HepG2 (cell line): ENCODE results near the gene MAPK12. TPM values are rescaled to one million over a fixed set of nuclear protein-coding genes. Genes with fewer than 3 reads are reported as not detected.

Source experiments
- AGO2 ChIP-seq: fragments of 200-400 bp; formaldehyde crosslinking; optimal IDR thresholded peaks from 2 replicates; pipeline ENCODE3; 2017; ENCODE audit warnings: mild to moderate bottlenecking, low read depth, low read length, moderate library complexity
- AKAP8 ChIP-seq: sonication (generic); formaldehyde crosslinking; IDR thresholded peaks from 2 replicates; pipeline ENCODE4 v1.5.1; 2020; ENCODE audit warnings: mild to moderate bottlenecking, missing genetic modification reagents
- DMAP1 ChIP-seq: IDR thresholded peaks from 2 replicates; pipeline ENCODE4 v1.6.1; 2016
- ETV6 ChIP-seq: sonication (generic); formaldehyde crosslinking; conservative IDR thresholded peaks from 2 replicates; pipeline ENCODE4 v1.4.0; 2020; ENCODE audit warnings: missing genetic modification reagents
- FOXA1 ChIP-seq, 2 experiments: fragments of 450-650 bp in 1 of 2; sonication (generic) in 1 of 2; formaldehyde crosslinking in 1 of 2; IDR thresholded peaks; 2 replicates each; pipeline versions ENCODE4 v1.4.0 to v1.6.1; 2016 to 2020; ENCODE audit warnings: missing genetic modification reagents in 1 of 2
- GFI1 ChIP-seq: sonication (generic); formaldehyde crosslinking; IDR thresholded peaks from 2 replicates; pipeline ENCODE4 v1.5.0; 2020; ENCODE audit warnings: missing genetic modification reagents, mild to moderate bottlenecking, borderline replicate concordance
- NFRKB ChIP-seq: fragments of 450-650 bp; IDR thresholded peaks from 2 replicates; pipeline ENCODE4 v1.6.1; 2017
- RBFOX2 ChIP-seq: fragments of 200-400 bp; formaldehyde crosslinking; IDR thresholded peaks from 2 replicates; pipeline ENCODE4 v1.6.1; 2017; ENCODE audit warnings: low read depth, mild to moderate bottlenecking, low read length
- RFX3 ChIP-seq: IDR thresholded peaks from 2 replicates; pipeline ENCODE4 v1.6.1; 2016; ENCODE audit warnings: missing biosample characterization, missing genetic modification reagents
- SKI ChIP-seq: fragments of 450-650 bp; IDR thresholded peaks from one replicate; pipeline ENCODE4 v1.6.1; 2018; ENCODE audit warnings: mild to moderate bottlenecking; ENCODE audit not compliant: partially characterized antibody
- SP4 ChIP-seq: sonication (generic); formaldehyde crosslinking; IDR thresholded peaks from 2 replicates; pipeline ENCODE4 v1.8.1; 2023; ENCODE audit warnings: mild to moderate bottlenecking, missing genetic modification reagents
- SSRP1 ChIP-seq: IDR thresholded peaks from 2 replicates; pipeline ENCODE4 v1.6.1; 2016; ENCODE audit warnings: control low read depth
- TBL1XR1 ChIP-seq: fragments of 150-350 bp; IDR thresholded peaks from 2 replicates; pipeline ENCODE4 v1.6.1; 2014; ENCODE audit warnings: borderline replicate concordance, low read length; ENCODE audit not compliant: partially characterized antibody
- ZNF335 ChIP-seq: sonication (generic); formaldehyde crosslinking; IDR thresholded peaks from 2 replicates; pipeline ENCODE4 v1.4.0; 2020; ENCODE audit warnings: missing genetic modification reagents
- ZNF562 ChIP-seq: sonication (generic); formaldehyde crosslinking; IDR thresholded peaks from 2 replicates; pipeline ENCODE4 v1.8.0; 2022; ENCODE audit warnings: missing genetic modification reagents, borderline replicate concordance
- polyA plus RNA-seq, 8 experiments: library from polyadenylated mRNA; depleted of rRNA in 3 of 8; stranded (reverse) in 7 of 8; unstranded in 1 of 8; fragments of >200 nt; fragmentation: Illumina TruSeq in 4 of 8; extraction: Trizol in 4 of 8; gene quantifications; 2 replicates each; pipeline versions ENCODE4 v1.2.1 to v1.2.3, GENCODE V29; 2011 to 2016; ENCODE audit warnings: low read depth in 4 of 8, missing spikeins in 1 of 8, mixed read lengths in 1 of 8; ENCODE audit not compliant: insufficient read depth in 1 of 8
- total RNA-seq, 5 experiments: library from RNA; depleted of rRNA; stranded (reverse); fragments of >200 nt; fragmentation: Illumina TruSeq; extraction: Trizol; gene quantifications; 2 replicates each; pipeline ENCODE4 v1.2.3, GENCODE V29; 2016; ENCODE audit warnings: low read depth in 1 of 5
- TF ChIP-seq, protein P1 (sequence below): sonication (generic); formaldehyde crosslinking; IDR thresholded peaks from 2 replicates; pipeline ENCODE4 v1.4.0; 2020; ENCODE audit warnings: missing genetic modification reagents
- TF ChIP-seq, protein P2 (sequence below): sonication (generic); formaldehyde crosslinking; IDR thresholded peaks from 2 replicates; pipeline ENCODE4 v1.8.1; 2023; ENCODE audit warnings: missing genetic modification reagents, inconsistent platforms, borderline replicate concordance
- TF ChIP-seq, protein P3 (sequence below): sonication (generic); formaldehyde crosslinking; IDR thresholded peaks from 2 replicates; pipeline ENCODE4 v1.5.0; 2020; ENCODE audit warnings: mild to moderate bottlenecking, missing genetic modification reagents, borderline replicate concordance
- TF ChIP-seq, protein P4 (sequence below): sonication (generic); formaldehyde crosslinking; IDR thresholded peaks from 2 replicates; pipeline ENCODE4 v1.4.0; 2020; ENCODE audit warnings: missing genetic modification reagents, mild to moderate bottlenecking, borderline replicate concordance

Gene MAPK12
- total and polyA plus RNA-seq, 2 of the 13 experiments (the other 11 are each of a cell fraction or from before 2014, with no cell fraction given): 22.2 to 23.3 TPM

DNA sequence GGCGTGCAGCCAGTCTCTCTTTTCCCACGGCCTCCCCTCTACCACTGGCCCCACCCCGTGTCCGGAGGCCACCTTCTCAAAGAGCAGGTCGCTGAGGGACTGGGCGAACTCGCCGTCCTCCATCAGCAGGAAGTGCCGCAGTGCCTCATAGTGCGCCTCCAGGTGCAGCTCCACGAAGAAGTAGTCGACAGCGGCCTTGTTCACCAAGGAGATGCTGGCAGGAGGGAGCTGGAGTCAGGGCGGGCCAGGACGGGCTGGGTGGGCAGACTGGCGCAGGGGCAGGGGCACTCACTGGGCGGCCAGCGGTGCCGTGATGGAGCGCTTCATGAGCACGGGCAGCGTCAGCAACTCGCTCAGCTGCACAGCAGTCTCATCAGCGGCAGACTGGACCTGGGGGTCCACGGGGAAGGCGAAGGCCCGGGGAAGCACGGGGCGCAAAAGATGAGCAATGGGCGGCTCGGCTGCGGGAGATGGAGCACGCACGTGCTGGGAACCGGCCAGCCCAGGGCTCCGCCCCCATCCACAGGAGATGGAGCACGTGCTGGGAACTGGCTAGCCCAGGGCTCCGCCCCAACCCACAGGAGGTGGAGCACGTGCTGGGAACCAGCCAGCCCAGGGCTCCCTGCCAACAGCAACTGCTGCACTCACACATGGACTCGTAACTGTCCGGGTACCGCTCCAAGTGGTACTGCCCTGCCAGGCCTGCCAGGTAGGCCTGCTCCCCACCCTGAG, 42.3 kb downstream of the MAPK12 start (continued):
- TF ChIP-seq GFI1: no peak
- TF ChIP-seq ETV6 (CRISPR knock-in tag): no peak
- peak; percentile 80 for TF ChIP-seq AGO2
- 0 out of 2 replicates have a peak, but pooled peaks have one; percentile 13 for TF ChIP-seq SSRP1
- TF ChIP-seq, protein P1, sequence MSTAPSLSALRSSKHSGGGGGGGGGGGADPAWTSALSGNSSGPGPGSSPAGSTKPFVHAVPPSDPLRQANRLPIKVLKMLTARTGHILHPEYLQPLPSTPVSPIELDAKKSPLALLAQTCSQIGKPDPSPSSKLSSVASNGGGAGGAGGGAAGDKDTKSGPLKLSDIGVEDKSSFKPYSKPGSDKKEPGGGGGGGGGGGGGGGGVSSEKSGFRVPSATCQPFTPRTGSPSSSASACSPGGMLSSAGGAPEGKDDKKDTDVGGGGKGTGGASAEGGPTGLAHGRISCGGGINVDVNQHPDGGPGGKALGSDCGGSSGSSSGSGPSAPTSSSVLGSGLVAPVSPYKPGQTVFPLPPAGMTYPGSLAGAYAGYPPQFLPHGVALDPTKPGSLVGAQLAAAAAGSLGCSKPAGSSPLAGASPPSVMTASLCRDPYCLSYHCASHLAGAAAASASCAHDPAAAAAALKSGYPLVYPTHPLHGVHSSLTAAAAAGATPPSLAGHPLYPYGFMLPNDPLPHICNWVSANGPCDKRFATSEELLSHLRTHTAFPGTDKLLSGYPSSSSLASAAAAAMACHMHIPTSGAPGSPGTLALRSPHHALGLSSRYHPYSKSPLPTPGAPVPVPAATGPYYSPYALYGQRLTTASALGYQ (CRISPR knock-in tag): no peak
- TF ChIP-seq RBFOX2: peak; percentile 38
- no peak for TF ChIP-seq SP4 (CRISPR knock-in tag)
- TF ChIP-seq SKI: no peak
- TF ChIP-seq ZNF335 (CRISPR knock-in tag): no peak
- no peak for TF ChIP-seq RFX3
- TF ChIP-seq ZNF562 (CRISPR knock-in tag): no peak
- TF ChIP-seq, protein P2, sequence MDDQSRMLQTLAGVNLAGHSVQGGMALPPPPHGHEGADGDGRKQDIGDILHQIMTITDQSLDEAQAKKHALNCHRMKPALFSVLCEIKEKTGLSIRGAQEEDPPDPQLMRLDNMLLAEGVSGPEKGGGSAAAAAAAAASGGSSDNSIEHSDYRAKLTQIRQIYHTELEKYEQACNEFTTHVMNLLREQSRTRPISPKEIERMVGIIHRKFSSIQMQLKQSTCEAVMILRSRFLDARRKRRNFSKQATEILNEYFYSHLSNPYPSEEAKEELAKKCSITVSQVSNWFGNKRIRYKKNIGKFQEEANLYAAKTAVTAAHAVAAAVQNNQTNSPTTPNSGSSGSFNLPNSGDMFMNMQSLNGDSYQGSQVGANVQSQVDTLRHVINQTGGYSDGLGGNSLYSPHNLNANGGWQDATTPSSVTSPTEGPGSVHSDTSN: no peak
- no peak for TF ChIP-seq DMAP1
- peak; percentile 11; the same call in 1 of the 2 replicates for TF ChIP-seq AKAP8 (CRISPR knock-in tag)
- TF ChIP-seq, protein P3, sequence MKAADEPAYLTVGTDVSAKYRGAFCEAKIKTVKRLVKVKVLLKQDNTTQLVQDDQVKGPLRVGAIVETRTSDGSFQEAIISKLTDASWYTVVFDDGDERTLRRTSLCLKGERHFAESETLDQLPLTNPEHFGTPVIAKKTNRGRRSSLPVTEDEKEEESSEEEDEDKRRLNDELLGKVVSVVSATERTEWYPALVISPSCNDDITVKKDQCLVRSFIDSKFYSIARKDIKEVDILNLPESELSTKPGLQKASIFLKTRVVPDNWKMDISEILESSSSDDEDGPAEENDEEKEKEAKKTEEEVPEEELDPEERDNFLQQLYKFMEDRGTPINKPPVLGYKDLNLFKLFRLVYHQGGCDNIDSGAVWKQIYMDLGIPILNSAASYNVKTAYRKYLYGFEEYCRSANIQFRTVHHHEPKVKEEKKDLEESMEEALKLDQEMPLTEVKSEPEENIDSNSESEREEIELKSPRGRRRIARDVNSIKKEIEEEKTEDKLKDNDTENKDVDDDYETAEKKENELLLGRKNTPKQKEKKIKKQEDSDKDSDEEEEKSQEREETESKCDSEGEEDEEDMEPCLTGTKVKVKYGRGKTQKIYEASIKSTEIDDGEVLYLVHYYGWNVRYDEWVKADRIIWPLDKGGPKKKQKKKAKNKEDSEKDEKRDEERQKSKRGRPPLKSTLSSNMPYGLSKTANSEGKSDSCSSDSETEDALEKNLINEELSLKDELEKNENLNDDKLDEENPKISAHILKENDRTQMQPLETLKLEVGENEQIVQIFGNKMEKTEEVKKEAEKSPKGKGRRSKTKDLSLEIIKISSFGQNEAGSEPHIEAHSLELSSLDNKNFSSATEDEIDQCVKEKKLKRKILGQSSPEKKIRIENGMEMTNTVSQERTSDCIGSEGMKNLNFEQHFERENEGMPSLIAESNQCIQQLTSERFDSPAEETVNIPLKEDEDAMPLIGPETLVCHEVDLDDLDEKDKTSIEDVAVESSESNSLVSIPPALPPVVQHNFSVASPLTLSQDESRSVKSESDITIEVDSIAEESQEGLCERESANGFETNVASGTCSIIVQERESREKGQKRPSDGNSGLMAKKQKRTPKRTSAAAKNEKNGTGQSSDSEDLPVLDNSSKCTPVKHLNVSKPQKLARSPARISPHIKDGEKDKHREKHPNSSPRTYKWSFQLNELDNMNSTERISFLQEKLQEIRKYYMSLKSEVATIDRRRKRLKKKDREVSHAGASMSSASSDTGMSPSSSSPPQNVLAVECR: peak; percentile 35; the same call in 1 of the 2 replicates
- TF ChIP-seq TBL1XR1: no peak
- TF ChIP-seq, protein P4, sequence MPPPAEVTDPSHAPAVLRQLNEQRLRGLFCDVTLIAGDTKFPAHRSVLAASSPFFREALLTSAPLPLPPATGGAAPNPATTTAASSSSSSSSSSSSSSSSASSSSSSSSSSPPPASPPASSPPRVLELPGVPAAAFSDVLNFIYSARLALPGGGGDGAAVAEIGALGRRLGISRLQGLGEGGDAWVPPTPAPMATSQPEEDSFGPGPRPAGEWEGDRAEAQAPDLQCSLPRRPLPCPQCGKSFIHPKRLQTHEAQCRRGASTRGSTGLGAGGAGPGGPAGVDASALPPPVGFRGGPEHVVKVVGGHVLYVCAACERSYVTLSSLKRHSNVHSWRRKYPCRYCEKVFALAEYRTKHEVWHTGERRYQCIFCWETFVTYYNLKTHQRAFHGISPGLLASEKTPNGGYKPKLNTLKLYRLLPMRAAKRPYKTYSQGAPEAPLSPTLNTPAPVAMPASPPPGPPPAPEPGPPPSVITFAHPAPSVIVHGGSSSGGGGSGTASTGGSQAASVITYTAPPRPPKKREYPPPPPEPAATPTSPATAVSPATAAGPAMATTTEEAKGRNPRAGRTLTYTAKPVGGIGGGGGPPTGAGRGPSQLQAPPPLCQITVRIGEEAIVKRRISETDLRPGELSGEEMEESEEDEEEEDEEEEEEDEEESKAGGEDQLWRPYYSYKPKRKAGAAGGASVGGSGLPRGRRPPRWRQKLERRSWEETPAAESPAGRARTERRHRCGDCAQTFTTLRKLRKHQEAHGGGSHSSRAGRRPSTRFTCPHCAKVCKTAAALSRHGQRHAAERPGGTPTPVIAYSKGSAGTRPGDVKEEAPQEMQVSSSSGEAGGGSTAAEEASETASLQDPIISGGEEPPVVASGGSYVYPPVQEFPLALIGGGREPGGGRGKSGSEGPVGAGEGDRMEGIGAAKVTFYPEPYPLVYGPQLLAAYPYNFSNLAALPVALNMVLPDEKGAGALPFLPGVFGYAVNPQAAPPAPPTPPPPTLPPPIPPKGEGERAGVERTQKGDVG (CRISPR knock-in tag): no peak
- no peak for TF ChIP-seq FOXA1 (IDR thresholded peaks at IDR 0.05)
- TF ChIP-seq FOXA1 (CRISPR knock-in tag; IDR thresholded peaks at IDR 0.05): no peak
- TF ChIP-seq NFRKB: no peak
